H9 (cell line): ENCODE measurements around the gene SPIN1. TPM values are rescaled to one million over a fixed set of nuclear protein-coding genes. Genes with fewer than 3 reads are reported as not detected.

Source experiments
- DNase-seq: peaks from one replicate; pipeline ENCODE4 v3.0.0-alpha.2; 2017
- H2AFZ ChIP-seq: one replicate; pipeline ENCODE4 v1.6.1; 2013; ENCODE audit warnings: mild to moderate bottlenecking, low read length, control low read depth, moderate library complexity
- H2AK5ac ChIP-seq: 2 replicates; pipeline ENCODE4 v1.6.1; 2013; ENCODE audit warnings: low read length, control low read depth, mixed read lengths; ENCODE audit not compliant: insufficient read length
- H2BK120ac ChIP-seq: one replicate; pipeline ENCODE4 v1.6.1; 2013; ENCODE audit warnings: low read depth, mild to moderate bottlenecking, low read length, control low read depth, inconsistent platforms; ENCODE audit not compliant: poor library complexity, severe bottlenecking
- H2BK12ac ChIP-seq: 2 replicates; pipeline ENCODE4 v1.6.1; 2013; ENCODE audit warnings: low read length, control low read depth, mixed read lengths, low read depth; ENCODE audit not compliant: insufficient read length
- H2BK15ac ChIP-seq: 2 replicates; pipeline ENCODE4 v1.6.1; 2013; ENCODE audit warnings: low read depth, low read length, control low read depth
- H2BK20ac ChIP-seq: one replicate; pipeline ENCODE4 v1.6.1; 2013; ENCODE audit warnings: low read depth, mild to moderate bottlenecking, low read length, control low read depth, inconsistent platforms; ENCODE audit not compliant: poor library complexity, severe bottlenecking
- H2BK5ac ChIP-seq: 2 replicates; pipeline ENCODE4 v1.6.1; 2013; ENCODE audit warnings: low read length, control low read depth, mixed read lengths; ENCODE audit not compliant: insufficient read length
- H3K14ac ChIP-seq: 2 replicates; pipeline ENCODE4 v1.6.1; 2013; ENCODE audit warnings: low read length, control low read depth; ENCODE audit not compliant: insufficient read depth
- H3K18ac ChIP-seq: 2 replicates; pipeline ENCODE4 v1.6.1; 2013; ENCODE audit warnings: low read depth, mild to moderate bottlenecking, mixed read lengths, low read length, control low read depth; ENCODE audit not compliant: insufficient read length
- H3K23ac ChIP-seq: 2 replicates; pipeline ENCODE4 v1.6.1; 2013; ENCODE audit warnings: low read length, control low read depth, mixed read lengths, low read depth; ENCODE audit not compliant: insufficient read length
- H3K23me2 ChIP-seq: 2 replicates; pipeline ENCODE4 v1.6.1; 2013; ENCODE audit warnings: low read depth, mild to moderate bottlenecking, mixed read lengths, low read length, control low read depth; ENCODE audit not compliant: insufficient read length, poor library complexity, severe bottlenecking
- H3K27ac ChIP-seq: 2 replicates; pipeline ENCODE4 v1.5.1; 2013; ENCODE audit warnings: low read length, control low read depth, mixed read lengths, low read depth; ENCODE audit not compliant: insufficient read length
- H3K27me3 ChIP-seq: 2 replicates; pipeline ENCODE4 v1.6.1; 2013; ENCODE audit warnings: low read length, control low read depth, inconsistent platforms; ENCODE audit not compliant: insufficient read depth
- H3K4ac ChIP-seq: 2 replicates; pipeline ENCODE4 v1.6.1; 2013; ENCODE audit warnings: low read depth, mild to moderate bottlenecking, control low read depth, inconsistent platforms, low read length, moderate library complexity
- H3K4me1 ChIP-seq: 2 replicates; pipeline ENCODE4 v1.6.1; 2013; ENCODE audit warnings: low read length, control low read depth, inconsistent platforms; ENCODE audit not compliant: insufficient read depth
- H3K4me2 ChIP-seq: 2 replicates; pipeline ENCODE4 v1.6.1; 2013; ENCODE audit warnings: low read length, control low read depth, mixed read lengths; ENCODE audit not compliant: insufficient read length, insufficient read depth
- H3K56ac ChIP-seq: 2 replicates; pipeline ENCODE4 v1.6.1; 2013; ENCODE audit warnings: low read depth, mild to moderate bottlenecking, mixed read lengths, low read length, control low read depth; ENCODE audit not compliant: insufficient read length
- H3K79me1 ChIP-seq: 2 replicates; pipeline ENCODE4 v1.6.1; 2013; ENCODE audit warnings: low read depth, mild to moderate bottlenecking, moderate library complexity, low read length, control low read depth, inconsistent platforms; ENCODE audit not compliant: insufficient read depth, poor library complexity, severe bottlenecking
- H3K79me2 ChIP-seq: 2 replicates; pipeline ENCODE4 v1.6.1; 2013; ENCODE audit warnings: low read length, control low read depth, inconsistent platforms; ENCODE audit not compliant: insufficient read depth
- H3K9ac ChIP-seq: 2 replicates; pipeline ENCODE4 v1.6.1; 2013; ENCODE audit warnings: low read length, control low read depth, mixed read lengths; ENCODE audit not compliant: insufficient read length; ENCODE audit errors: extremely low read depth
- H3K9me3 ChIP-seq: one replicate; pipeline ENCODE4 v1.6.1; 2013; ENCODE audit warnings: low read depth, low read length, inconsistent platforms; ENCODE audit not compliant: control insufficient read depth
- H3T11ph ChIP-seq: one replicate; pipeline ENCODE4 v1.6.1; 2013; ENCODE audit warnings: mild to moderate bottlenecking, low read length, control low read depth, inconsistent platforms
- H4K20me1 ChIP-seq: one replicate; pipeline ENCODE4 v1.6.1; 2013; ENCODE audit not compliant: control insufficient read depth, insufficient read length, insufficient read depth
- H4K5ac ChIP-seq: 2 replicates; pipeline ENCODE4 v1.6.1; 2013; ENCODE audit warnings: low read depth, mild to moderate bottlenecking, mixed read lengths, low read length, control low read depth; ENCODE audit not compliant: insufficient read length
- H4K8ac ChIP-seq: replicated peaks from 2 replicates; pipeline ENCODE4 v1.6.1; 2013; ENCODE audit warnings: low read length, control low read depth, mixed read lengths, low read depth; ENCODE audit not compliant: insufficient read length
- H4K91ac ChIP-seq: 2 replicates; pipeline ENCODE4 v1.6.1; 2013; ENCODE audit warnings: low read depth, mild to moderate bottlenecking, moderate library complexity, mixed read lengths, low read length, control low read depth; ENCODE audit not compliant: insufficient read length
- H3K27ac Mint-ChIP-seq, 3 experiments: 2 replicates in 2 of 3; 3 replicates in 1 of 3; pipeline ENCODE4 v1.8.0; 2020 to 2021; ENCODE audit warnings: mixed read lengths in 3 of 3, mild to moderate bottlenecking in 1 of 3, moderate library complexity in 1 of 3
- H3K27me3 Mint-ChIP-seq: 2 replicates; pipeline ENCODE4 v1.8.0; 2021; ENCODE audit warnings: low read depth, mild to moderate bottlenecking, moderate library complexity, mixed read lengths
- H3K36me3 Mint-ChIP-seq, 3 experiments: 2 replicates in 2 of 3; 3 replicates in 1 of 3; pipeline ENCODE4 v1.8.0; 2020 to 2021; ENCODE audit warnings: low read depth in 3 of 3, mixed read lengths in 3 of 3; ENCODE audit not compliant: insufficient read depth in 1 of 3
- H3K4me1 Mint-ChIP-seq, 2 experiments: 2 replicates each; pipeline ENCODE4 v1.8.0; 2020; ENCODE audit warnings: mixed read lengths in 2 of 2
- H3K4me3 Mint-ChIP-seq, 2 experiments: 2 replicates in 1 of 2; 3 replicates in 1 of 2; pipeline ENCODE4 v1.8.0; 2020 to 2021; ENCODE audit warnings: mild to moderate bottlenecking in 2 of 2, mixed read lengths in 2 of 2, moderate library complexity in 1 of 2
- H3K9me3 Mint-ChIP-seq, 2 experiments: 2 replicates in 1 of 2; 3 replicates in 1 of 2; pipeline ENCODE4 v1.8.0; 2020; ENCODE audit warnings: mild to moderate bottlenecking in 2 of 2, mixed read lengths in 2 of 2, moderate library complexity in 1 of 2
- WGBS: extraction: QIAGEN DNeasy Blood & Tissue Kit; methylation state at CpG from one replicate; pipeline ENCODE4 v1.1.7; 2013; ENCODE audit warnings: missing lambda C conversion rate, low lambda C conversion rate, mixed read lengths; ENCODE audit not compliant: insufficient read length; ENCODE audit errors: extremely low coverage; 5-methylcytosine and 5-hydroxymethylcytosine counted together
- total RNA-seq: library from RNA; stranded (reverse); gene quantifications from 2 replicates; pipeline ENCODE4 v1.2.1, GENCODE V29; 2021
- TF ChIP-seq, protein P1 (sequence below): fragments of 200-600 bp; sonication (generic); conservative IDR thresholded peaks from 3 replicates; pipeline ENCODE4 v1.8.0; 2021; ENCODE audit warnings: antibody characterized with exemption, mild to moderate bottlenecking

Gene SPIN1
- total RNA-seq, 1 experiment from 2014 or later, result 136 TPM

DNA sequence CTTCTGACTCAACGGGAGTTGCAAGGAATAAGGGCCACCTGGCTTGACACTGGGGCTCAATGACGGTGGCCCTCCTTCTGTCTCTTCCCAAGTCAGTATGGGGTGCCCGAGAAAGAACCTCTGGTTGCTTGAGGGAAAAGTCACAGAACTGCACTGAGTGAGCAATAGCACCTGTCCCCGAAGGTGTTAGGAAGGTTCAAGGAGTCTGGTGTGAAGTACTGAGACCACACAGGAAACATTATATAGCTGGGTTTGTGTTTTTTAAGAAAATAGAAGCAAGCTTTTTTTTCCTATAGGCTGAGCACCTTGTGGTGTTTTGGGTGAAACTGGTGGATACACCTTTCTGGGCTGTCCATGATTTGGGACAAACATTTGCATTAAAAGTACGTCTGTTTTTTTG, 62.9 kb downstream of the SPIN1 start:
- Histone ChIP-seq H3K27me3 (no peaks in the 10 kb centered on the region), H4K8ac (no peak overlapping the region), H3K79me2 (peaks cover 20% of the 10 kb centered on the region; the same call in 1 of the 2 replicates), H3T11ph (no peak overlapping the region), H2BK15ac (no peak overlapping the region), H3K79me1 (peaks cover 10% of the 10 kb centered on the region), H3K9me3 (no peaks in the 10 kb centered on the region), H3K9ac (no peak overlapping the region), H3K14ac (no peak overlapping the region), H3K4me1 (no peaks in the 10 kb centered on the region; the same call in 1 of the 2 replicates), H3K18ac (no peak overlapping the region), H2AFZ (no peak overlapping the region), H3K56ac (no peak overlapping the region), H3K23ac (no peak overlapping the region), H4K91ac (no peak overlapping the region), H2BK5ac (no peak overlapping the region), H3K23me2 (no peaks in the 10 kb centered on the region), H2BK120ac (no peak overlapping the region), H4K5ac (no peak overlapping the region), H2BK12ac (no peak overlapping the region), H2AK5ac (no peak overlapping the region), H4K20me1 (no peaks in the 10 kb centered on the region), H3K27ac (no peak overlapping the region), H3K4me2 (no peak overlapping the region), H3K4ac (no peak overlapping the region), H2BK20ac (no peak overlapping the region)
- Mint-ChIP-seq H3K4me1 (peaks cover 16 to 17% of the 10 kb centered on the region in 2 experiments; a peak in 3 of 4 replicates), H3K27me3 (no peaks in the 10 kb centered on the region), H3K9me3 (no peaks in the 10 kb centered on the region; a peak in 1 of 5 replicates), H3K4me3 (no peak overlapping the region; a peak in 1 of 5 replicates), H3K36me3 (peaks cover 8 to 44% (median 40%) of the 10 kb centered on the region in 3 experiments; a peak in 6 of 7 replicates), H3K27ac (peak overlapping the region in 2 of 3 experiments; percentile 38 to 80; a peak in 2 of 7 replicates)
- no peak for DNase-seq
- TF ChIP-seq, protein P1, sequence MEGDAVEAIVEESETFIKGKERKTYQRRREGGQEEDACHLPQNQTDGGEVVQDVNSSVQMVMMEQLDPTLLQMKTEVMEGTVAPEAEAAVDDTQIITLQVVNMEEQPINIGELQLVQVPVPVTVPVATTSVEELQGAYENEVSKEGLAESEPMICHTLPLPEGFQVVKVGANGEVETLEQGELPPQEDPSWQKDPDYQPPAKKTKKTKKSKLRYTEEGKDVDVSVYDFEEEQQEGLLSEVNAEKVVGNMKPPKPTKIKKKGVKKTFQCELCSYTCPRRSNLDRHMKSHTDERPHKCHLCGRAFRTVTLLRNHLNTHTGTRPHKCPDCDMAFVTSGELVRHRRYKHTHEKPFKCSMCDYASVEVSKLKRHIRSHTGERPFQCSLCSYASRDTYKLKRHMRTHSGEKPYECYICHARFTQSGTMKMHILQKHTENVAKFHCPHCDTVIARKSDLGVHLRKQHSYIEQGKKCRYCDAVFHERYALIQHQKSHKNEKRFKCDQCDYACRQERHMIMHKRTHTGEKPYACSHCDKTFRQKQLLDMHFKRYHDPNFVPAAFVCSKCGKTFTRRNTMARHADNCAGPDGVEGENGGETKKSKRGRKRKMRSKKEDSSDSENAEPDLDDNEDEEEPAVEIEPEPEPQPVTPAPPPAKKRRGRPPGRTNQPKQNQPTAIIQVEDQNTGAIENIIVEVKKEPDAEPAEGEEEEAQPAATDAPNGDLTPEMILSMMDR, result no peak
- no CpG with 5 or more reads among the region's 5 CpGs for WGBS
